ENCODE data around the gene PHF14.

DNA sequence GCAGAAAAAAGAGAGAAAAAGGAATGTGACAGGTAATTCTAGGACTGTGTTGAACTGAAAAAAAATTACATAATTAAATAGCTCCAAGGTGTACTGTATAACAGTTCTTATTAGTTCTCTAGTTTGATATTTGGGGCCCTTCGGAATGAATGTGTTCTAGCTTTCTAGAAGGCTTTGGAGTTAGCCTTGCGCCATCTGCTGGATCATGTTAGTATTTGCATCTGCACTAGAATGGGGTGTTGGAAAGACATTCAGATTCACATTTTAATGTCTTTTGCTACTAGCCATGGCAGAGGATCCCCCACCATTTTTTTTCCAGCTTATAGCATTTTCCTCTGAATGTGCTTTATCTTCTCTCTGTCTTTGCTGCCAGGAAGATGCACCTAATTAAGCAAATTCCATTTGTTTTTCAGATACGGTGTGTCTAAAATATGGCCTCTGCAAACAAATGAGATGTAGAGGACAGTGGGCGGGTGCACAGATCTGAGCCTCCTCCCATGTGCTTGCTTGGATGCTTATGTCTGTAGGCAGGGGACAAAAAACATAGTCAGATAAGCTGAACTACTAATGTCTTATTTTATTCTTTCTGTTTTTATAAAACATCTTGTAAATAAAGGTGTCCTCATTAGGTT is 238.5 kb downstream of the PHF14 start:
- TF ChIP-seq CTCF (IDR thresholded peaks at IDR 0.05; ENCODE audit: low read depth, low read length, missing input control), result peak; percentile 88
- TF ChIP-seq SP1 (IDR thresholded peaks at IDR 0.05), result no peak
- TF ChIP-seq FOXA1 (IDR thresholded peaks at IDR 0.05), result no peak
- TF ChIP-seq, protein P1, sequence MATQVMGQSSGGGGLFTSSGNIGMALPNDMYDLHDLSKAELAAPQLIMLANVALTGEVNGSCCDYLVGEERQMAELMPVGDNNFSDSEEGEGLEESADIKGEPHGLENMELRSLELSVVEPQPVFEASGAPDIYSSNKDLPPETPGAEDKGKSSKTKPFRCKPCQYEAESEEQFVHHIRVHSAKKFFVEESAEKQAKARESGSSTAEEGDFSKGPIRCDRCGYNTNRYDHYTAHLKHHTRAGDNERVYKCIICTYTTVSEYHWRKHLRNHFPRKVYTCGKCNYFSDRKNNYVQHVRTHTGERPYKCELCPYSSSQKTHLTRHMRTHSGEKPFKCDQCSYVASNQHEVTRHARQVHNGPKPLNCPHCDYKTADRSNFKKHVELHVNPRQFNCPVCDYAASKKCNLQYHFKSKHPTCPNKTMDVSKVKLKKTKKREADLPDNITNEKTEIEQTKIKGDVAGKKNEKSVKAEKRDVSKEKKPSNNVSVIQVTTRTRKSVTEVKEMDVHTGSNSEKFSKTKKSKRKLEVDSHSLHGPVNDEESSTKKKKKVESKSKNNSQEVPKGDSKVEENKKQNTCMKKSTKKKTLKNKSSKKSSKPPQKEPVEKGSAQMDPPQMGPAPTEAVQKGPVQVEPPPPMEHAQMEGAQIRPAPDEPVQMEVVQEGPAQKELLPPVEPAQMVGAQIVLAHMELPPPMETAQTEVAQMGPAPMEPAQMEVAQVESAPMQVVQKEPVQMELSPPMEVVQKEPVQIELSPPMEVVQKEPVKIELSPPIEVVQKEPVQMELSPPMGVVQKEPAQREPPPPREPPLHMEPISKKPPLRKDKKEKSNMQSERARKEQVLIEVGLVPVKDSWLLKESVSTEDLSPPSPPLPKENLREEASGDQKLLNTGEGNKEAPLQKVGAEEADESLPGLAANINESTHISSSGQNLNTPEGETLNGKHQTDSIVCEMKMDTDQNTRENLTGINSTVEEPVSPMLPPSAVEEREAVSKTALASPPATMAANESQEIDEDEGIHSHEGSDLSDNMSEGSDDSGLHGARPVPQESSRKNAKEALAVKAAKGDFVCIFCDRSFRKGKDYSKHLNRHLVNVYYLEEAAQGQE (IDR thresholded peaks at IDR 0.05), result no peak
- TF ChIP-seq EGR1 (IDR thresholded peaks at IDR 0.05; ENCODE audit: low read depth in 2 of 2), result no peak
- TF ChIP-seq ATF3 (IDR thresholded peaks at IDR 0.05), result no peak
- TF ChIP-seq, protein P2, sequence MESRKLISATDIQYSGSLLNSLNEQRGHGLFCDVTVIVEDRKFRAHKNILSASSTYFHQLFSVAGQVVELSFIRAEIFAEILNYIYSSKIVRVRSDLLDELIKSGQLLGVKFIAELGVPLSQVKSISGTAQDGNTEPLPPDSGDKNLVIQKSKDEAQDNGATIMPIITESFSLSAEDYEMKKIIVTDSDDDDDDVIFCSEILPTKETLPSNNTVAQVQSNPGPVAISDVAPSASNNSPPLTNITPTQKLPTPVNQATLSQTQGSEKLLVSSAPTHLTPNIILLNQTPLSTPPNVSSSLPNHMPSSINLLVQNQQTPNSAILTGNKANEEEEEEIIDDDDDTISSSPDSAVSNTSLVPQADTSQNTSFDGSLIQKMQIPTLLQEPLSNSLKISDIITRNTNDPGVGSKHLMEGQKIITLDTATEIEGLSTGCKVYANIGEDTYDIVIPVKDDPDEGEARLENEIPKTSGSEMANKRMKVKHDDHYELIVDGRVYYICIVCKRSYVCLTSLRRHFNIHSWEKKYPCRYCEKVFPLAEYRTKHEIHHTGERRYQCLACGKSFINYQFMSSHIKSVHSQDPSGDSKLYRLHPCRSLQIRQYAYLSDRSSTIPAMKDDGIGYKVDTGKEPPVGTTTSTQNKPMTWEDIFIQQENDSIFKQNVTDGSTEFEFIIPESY (IDR thresholded peaks at IDR 0.05), result no peak
- peak; percentile 90 to 93 for TF ChIP-seq RAD21 (IDR thresholded peaks at IDR 0.05)
